HFF-Myc (cell line): ENCODE data around the gene PRR36.
"Not testable (repeated sequence)": the region's sequence is repeated elsewhere in the genome, so short reads cannot be mapped to it uniquely, and the experiment has no call there.

Source experiments
- DNase-seq: peaks from one replicate; pipeline ENCODE4 v3.0.0-alpha.2; 2011; ENCODE audit warnings: low read depth; ENCODE audit errors: extremely low read depth
- H3K4me3 ChIP-seq: replicated peaks from 2 replicates; pipeline ENCODE4 v1.5.1; 2011; ENCODE audit warnings: low read depth, mild to moderate bottlenecking, control low read depth, low read length
- TF ChIP-seq, protein P1 (sequence below): IDR thresholded peaks from 2 replicates; pipeline ENCODE4 v1.5.1; 2012; ENCODE audit warnings: mild to moderate bottlenecking, low read depth, low read length, control low read depth; ENCODE audit errors: missing control alignments

Gene PRR36

DNA sequence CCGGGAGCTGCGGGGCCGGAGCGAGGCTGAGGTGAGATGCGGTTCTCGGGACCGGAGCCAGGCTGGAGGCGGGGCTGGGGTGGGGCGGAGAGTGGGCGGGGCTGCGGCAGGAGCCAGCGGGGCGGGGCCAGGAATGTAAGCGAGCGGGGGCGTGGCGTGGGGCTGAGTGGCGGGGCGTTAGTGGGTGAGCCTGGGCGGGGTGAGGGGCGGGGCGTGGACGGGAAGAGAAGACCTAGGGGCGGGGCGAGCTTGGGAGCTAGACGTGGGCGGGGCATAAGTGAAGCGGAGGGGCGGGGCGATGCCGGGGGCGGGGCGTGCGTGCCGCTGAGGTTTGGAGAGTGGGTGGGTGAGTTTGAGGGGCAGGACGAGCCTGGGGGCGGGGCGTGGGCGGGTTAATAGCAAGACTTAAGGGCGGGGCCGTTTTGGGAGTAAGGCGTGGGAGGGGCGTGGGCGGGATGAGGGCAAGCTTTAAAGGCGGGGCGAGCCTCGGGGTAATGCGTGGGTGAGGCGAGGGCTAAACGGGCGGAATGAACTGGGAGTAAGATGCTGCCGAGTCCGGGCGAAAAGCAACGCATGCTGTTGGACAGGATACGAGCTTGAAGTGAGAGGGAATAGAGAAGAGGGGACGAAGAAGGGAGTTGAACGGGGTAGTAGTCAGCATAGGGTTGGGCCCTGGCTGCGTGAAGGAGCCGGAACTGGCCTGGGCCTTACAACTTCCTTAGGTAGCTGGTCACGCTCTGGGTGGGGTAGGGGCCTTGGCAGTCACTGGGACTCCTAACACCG, 46.5 kb upstream of the PRR36 start:
- TF ChIP-seq, protein P1, sequence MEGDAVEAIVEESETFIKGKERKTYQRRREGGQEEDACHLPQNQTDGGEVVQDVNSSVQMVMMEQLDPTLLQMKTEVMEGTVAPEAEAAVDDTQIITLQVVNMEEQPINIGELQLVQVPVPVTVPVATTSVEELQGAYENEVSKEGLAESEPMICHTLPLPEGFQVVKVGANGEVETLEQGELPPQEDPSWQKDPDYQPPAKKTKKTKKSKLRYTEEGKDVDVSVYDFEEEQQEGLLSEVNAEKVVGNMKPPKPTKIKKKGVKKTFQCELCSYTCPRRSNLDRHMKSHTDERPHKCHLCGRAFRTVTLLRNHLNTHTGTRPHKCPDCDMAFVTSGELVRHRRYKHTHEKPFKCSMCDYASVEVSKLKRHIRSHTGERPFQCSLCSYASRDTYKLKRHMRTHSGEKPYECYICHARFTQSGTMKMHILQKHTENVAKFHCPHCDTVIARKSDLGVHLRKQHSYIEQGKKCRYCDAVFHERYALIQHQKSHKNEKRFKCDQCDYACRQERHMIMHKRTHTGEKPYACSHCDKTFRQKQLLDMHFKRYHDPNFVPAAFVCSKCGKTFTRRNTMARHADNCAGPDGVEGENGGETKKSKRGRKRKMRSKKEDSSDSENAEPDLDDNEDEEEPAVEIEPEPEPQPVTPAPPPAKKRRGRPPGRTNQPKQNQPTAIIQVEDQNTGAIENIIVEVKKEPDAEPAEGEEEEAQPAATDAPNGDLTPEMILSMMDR = no peak
- peak; percentile 70 for DNase-seq
- peak overlapping the region; percentile 56 for H3K4me3 ChIP-seq

DNA sequence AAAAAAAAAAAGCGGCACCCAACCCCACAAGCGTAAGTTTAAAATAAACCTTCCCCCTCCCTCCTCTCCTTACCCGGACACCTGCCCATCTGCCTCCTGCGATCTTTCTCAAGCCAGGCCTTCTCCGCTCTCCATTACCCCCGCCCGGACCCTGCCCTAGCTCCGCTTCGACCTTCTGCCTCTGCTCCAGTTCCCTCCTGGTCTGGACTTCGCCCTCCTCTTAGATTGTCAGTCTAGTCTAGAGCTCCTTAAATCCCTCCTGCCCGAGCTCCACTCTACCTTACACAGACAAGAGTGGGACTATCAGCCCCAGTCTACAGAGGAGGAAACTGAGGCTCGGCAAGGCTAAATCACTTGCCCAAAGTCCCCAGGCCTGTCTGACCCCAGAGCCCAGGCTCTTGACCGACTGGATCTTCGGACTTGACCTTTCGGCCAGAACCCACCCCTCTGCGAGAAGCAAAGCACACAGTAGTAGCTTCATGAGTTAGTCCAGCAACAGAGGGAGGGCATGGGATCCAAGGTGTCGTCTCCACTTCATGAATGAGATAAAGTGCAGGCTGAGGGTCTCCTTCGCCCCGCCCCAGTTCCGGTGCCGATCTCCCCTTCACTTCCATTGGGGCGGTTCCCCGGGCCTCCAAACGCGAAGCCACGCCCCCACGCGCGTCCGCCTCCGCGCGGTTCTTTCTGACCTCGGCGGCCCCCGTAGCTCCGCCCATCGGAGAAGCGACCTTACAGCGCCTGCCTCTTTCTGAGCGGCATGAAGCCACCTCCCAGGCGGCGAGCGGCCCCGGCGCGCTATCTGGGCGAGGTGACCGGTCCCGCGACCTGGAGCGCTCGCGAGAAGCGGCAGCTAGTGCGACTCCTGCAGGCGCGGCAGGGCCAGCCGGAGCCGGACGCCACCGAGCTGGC, 45.7 kb upstream of the PRR36 start, which contains the start of gene SNAPC2:
Gene SNAPC2 (plus strand): TSS at position 729 of the 909 bp plus-strand sequence. CDS start 29 bp downstream, at position 758.
- peak within 1 kb of the TSS; percentile 56 for H3K4me3 ChIP-seq
- TF ChIP-seq, protein P1 = no peak
- peak; percentile 72 for DNase-seq

DNA sequence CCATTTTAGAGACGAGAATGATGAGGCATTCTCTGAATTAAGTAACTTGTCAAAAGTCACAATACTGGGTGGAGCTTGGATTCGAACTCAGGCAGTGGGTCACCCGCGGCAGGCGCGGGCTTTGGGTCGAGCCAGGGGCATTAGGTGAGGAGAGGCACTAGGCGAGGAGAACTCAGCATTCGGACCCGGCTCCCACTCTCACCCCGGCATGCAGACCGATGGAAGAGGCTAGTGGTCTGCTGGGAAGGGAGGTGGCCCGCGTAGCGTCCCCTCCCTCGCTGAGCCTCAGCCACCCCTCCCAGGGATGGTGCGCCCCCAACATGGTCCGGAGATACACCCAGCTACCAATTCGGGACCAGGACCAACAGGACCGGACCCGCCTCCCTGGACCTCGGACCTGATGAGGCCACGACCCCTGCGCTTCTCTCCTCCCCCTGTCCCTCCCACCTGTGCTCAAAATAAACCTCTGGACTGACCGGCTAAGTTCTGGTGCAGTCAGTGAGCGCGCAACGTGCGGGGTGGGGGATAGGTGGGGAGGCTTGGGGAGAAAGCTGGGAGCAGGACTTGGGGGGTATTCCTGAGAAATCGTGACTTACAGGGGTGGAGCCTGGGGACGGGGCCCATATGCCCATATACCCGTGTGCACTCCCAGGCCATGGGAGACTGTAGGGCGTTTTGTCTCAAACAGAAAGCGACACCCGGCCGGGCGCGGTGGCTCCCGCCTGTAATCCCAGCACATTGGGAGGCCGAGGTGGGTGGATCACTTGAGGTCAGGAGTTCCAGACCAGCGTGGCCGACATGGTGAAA, 44.6 kb upstream of the PRR36 start:
- DNase-seq = no peak
- TF ChIP-seq, protein P1 = no peak
- H3K4me3 ChIP-seq = no peak overlapping the region

DNA sequence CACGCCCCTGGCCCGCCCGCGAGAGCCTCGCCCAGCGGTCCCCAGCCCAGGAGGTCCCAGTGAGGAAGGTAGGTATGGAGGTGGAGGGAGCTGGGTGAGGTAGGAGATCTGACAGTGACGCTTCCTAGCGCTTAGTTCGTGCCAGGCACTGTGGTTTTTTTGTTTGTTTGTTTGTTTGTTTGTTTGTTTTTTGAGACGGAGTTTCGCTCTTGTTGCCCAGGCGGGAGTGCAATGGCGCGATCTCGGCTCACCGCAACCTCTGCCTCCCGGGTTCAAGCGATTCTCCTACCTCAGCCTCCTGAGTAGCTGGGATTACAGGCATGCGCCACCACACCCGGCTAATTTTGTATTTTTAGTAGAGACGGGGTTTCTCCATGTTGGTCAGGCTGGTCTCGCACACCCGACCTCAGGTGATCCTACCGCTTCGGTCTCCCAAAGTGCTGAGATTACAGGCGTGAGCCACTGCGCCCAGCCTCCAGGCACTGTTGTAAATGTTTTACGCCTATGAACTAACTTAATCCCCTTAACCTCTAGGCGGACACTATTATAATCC, 43.9 kb upstream of the PRR36 start:
- not testable (repeated sequence) for DNase-seq
- 0 out of 2 replicates have a peak overlapping the region, but pooled peaks have one; percentile 13 for H3K4me3 ChIP-seq

DNA sequence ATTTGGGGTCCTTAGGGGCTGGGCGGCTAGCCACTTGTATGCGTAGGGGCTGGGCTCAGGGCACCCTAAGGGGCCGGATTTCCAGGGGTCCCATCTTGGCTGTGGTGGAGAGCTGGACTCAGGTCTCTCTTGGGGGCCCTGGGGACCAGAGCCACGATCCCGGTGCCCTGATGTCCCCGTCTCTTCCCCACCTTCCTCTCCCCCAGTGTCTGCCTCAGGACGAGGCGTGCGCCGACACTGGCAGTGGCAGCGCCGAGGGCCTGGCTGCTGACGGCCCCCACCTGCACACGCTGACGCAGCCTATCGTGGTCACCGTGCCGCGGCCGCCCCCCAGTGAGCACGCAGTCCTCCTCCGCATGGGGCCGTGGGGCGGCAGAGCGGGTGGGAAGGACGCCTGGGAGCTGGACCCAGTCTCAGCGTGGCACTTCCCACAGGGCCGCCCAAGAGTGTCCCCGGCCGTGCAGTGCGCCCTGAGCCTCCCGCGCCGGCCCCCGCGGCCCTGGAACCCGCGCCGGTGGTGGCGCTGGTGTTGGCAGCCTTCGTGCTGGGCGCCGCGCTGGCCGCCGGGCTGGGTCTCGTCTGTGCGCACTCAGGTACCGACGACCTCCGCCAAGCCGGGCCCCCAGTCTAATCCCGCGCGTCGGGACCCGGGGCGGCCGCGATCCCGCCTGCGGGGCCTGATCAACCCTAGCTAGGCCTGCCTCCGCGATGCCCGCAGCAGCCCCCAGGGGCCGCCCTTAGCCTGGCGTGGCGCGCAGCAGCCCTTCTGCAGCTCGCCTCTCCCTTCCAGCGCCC, 43.3 kb upstream of the PRR36 start:
- peak overlapping the region; percentile 13; the same call in 1 of the 2 replicates for H3K4me3 ChIP-seq
- TF ChIP-seq, protein P1 = peak; percentile 62
- DNase-seq = no peak

DNA sequence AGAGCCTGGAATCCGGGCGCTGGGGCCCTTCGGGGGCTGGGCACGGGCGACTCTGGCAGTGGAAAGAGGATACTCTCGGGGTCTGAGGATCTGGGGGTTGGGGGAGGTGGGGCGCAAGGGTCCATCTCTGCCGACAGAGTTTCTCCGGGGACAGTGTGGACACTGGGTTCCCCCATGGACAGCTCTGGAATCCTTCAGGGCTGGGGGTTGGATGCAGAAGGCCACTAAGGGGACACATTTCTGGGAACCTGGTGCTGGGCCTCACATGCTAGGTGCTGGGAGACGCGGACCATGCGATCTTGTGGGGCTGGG, 42.7 kb upstream of the PRR36 start:
- DNase-seq = no peak
- H3K4me3 ChIP-seq = peak overlapping the region; percentile 13; the same call in 1 of the 2 replicates
- TF ChIP-seq, protein P1 = no peak
